SK-N-SH (cell line): ENCODE results near the gene PRDX6. TPM values are rescaled to one million over a fixed set of nuclear protein-coding genes. Genes with fewer than 3 reads are reported as not detected.
"Not testable (repeated sequence)": the region's sequence is repeated elsewhere in the genome, so short reads cannot be mapped to it uniquely, and the experiment has no call there.

Experiments
- CTCF ChIA-PET: fragments of 300-600, 350-600 bp; formaldehyde crosslinking; extraction: SDS; loops from one replicate; lab custom pipeline; 2021; lab: Yijun Ruan, JAX
- POLR2A ChIA-PET: fragments of 350-600 bp; sonication (Branson Sonifier 250); formaldehyde crosslinking; extraction: SDS; loops from one replicate; lab custom pipeline; 2020; ENCODE audit warnings: antibody characterized with exemption, inconsistent platforms; lab: Yijun Ruan, JAX
- DNase-seq: peaks from one replicate; pipeline ENCODE4 v3.0.0; 2012
- H2AFZ ChIP-seq: fragments of 200-600 bp; sonication (generic); 2 replicates; pipeline ENCODE4 v1.8.1; 2016; ENCODE audit warnings: antibody characterized with exemption, mild to moderate bottlenecking, low read depth
- H3F3A ChIP-seq: fragments of 200-600 bp; sonication (generic); replicated peaks from 2 replicates; pipeline ENCODE3; 2016; ENCODE audit warnings: antibody characterized with exemption, mild to moderate bottlenecking; ENCODE audit not compliant: insufficient read depth
- H3K27ac ChIP-seq, 2 experiments: fragments of 200-500 bp in 1 of 2; fragments of 200-600 bp in 1 of 2; sonication (Bioruptor generic) in 1 of 2; sonication (generic), shearing (Covaris generic) in 1 of 2; 2 replicates each; pipeline versions ENCODE4 v1.5.1 to v1.6.1; 2014 to 2016; ENCODE audit warnings: low read depth in 2 of 2, inconsistent platforms in 1 of 2, low read length in 1 of 2, mild to moderate bottlenecking in 1 of 2, mixed read lengths in 1 of 2
- H3K27me3 ChIP-seq: fragments of 200-600 bp; sonication (generic), shearing (Covaris generic); 2 replicates; pipeline ENCODE4 v1.6.1; 2016; ENCODE audit warnings: mixed run types; ENCODE audit not compliant: insufficient read depth
- H3K36me3 ChIP-seq, 2 experiments: fragments of 200-500 bp in 1 of 2; fragments of 200-600 bp in 1 of 2; sonication (Bioruptor generic) in 1 of 2; sonication (generic) in 1 of 2; replicated peaks in 1 of 2; 2 replicates each; pipeline versions ENCODE3 to v1.5.1; 2014 to 2016; ENCODE audit warnings: low read length in 1 of 2, mild to moderate bottlenecking in 1 of 2; ENCODE audit not compliant: insufficient read depth in 2 of 2, control insufficient read depth in 1 of 2
- H3K4me1 ChIP-seq, 2 experiments: fragments of 200-500 bp in 1 of 2; fragments of 200-600 bp in 1 of 2; sonication (Bioruptor generic) in 1 of 2; sonication (generic), shearing (Covaris generic) in 1 of 2; 2 replicates each; pipeline versions ENCODE4 v1.5.1 to v1.6.1; 2014 to 2016; ENCODE audit warnings: low read depth in 1 of 2, low read length in 1 of 2, mixed run types in 1 of 2; ENCODE audit not compliant: insufficient read depth in 2 of 2, control insufficient read depth in 1 of 2
- H3K4me2 ChIP-seq: fragments of 200-600 bp; sonication (generic), shearing (Covaris generic); 2 replicates; pipeline ENCODE4 v1.6.1; 2017; ENCODE audit warnings: mixed run types
- H3K4me3 ChIP-seq, 2 experiments: fragments of 200-500 bp in 1 of 2; fragments of 200-600 bp in 1 of 2; sonication (Bioruptor generic) in 1 of 2; sonication (generic), shearing (Covaris generic) in 1 of 2; 2 replicates each; pipeline versions ENCODE4 v1.5.1 to v1.8.1; 2014 to 2016; ENCODE audit warnings: low read depth in 2 of 2, inconsistent platforms in 1 of 2, low read length in 1 of 2, mild to moderate bottlenecking in 1 of 2, mixed read lengths in 1 of 2, moderate library complexity in 1 of 2
- H3K79me2 ChIP-seq: fragments of 200-600 bp; sonication (generic); 2 replicates; pipeline ENCODE4 v1.8.1; 2017; ENCODE audit warnings: mild to moderate bottlenecking; ENCODE audit not compliant: insufficient read depth
- H3K9ac ChIP-seq: fragments of 200-600 bp; sonication (generic); 2 replicates; pipeline ENCODE4 v1.6.1; 2017; ENCODE audit warnings: mixed run types
- H3K9me2 ChIP-seq: fragments of 200-600 bp; sonication (generic); 2 replicates; pipeline ENCODE4 v1.6.1; 2017; ENCODE audit warnings: mixed run types
- H3K9me3 ChIP-seq: fragments of 200-600 bp; sonication (generic); 2 replicates; pipeline ENCODE4 v1.6.1; 2017; ENCODE audit warnings: mixed run types, mild to moderate bottlenecking, moderate library complexity
- H4K20me1 ChIP-seq: fragments of 200-600 bp; sonication (generic); 2 replicates; pipeline ENCODE4 v1.6.1; 2017; ENCODE audit warnings: mild to moderate bottlenecking, mixed run types; ENCODE audit not compliant: insufficient read depth
- ELF1 ChIP-seq: IDR thresholded peaks from 2 replicates; pipeline ENCODE4 v1.4.0; 2012
- GATA2 ChIP-seq: sonication (generic); formaldehyde crosslinking; IDR thresholded peaks from 2 replicates; pipeline ENCODE4 v1.5.0; 2020; ENCODE audit warnings: mild to moderate bottlenecking, missing genetic modification reagents
- JUND ChIP-seq: IDR thresholded peaks from 2 replicates; pipeline ENCODE4 v1.4.0; 2012
- NFIC ChIP-seq: IDR thresholded peaks from 2 replicates; pipeline ENCODE4 v1.4.0; 2012; ENCODE audit warnings: borderline replicate concordance
- NRF1 ChIP-seq: IDR thresholded peaks from 2 replicates; pipeline ENCODE4 v1.6.1; 2012; ENCODE audit warnings: low read depth, mild to moderate bottlenecking, low read length
- POLR2AphosphoS5 ChIP-seq: IDR thresholded peaks from 2 replicates; pipeline ENCODE4 v1.6.1; 2012; ENCODE audit warnings: low read depth, low read length
- SIN3A ChIP-seq: IDR thresholded peaks from 2 replicates; pipeline ENCODE4 v1.6.1; 2012; ENCODE audit warnings: low read depth, mild to moderate bottlenecking, low read length, moderate library complexity, borderline replicate concordance
- SMC3 ChIP-seq: IDR thresholded peaks from 2 replicates; pipeline ENCODE4 v1.6.1; 2012; ENCODE audit warnings: low read depth, low read length, improper control_type of control experiment
- TCF12 ChIP-seq: IDR thresholded peaks from 2 replicates; pipeline ENCODE4 v1.4.0; 2012
- USF2 ChIP-seq: fragments of 150-350 bp; IDR thresholded peaks from 2 replicates; pipeline ENCODE4 v1.6.1; 2017; ENCODE audit warnings: antibody characterized with exemption, low read length, low read depth, borderline replicate concordance
- ZBTB33 ChIP-seq: IDR thresholded peaks from 2 replicates; pipeline ENCODE4 v1.4.0; 2012; ENCODE audit warnings: low read depth, borderline replicate concordance
- WGBS: methylation state at CpG from one replicate; pipeline ENCODE4 v1.1.6; 2017; ENCODE audit warnings: low lambda C conversion rate; 5-methylcytosine and 5-hydroxymethylcytosine counted together
- polyA plus RNA-seq, 3 experiments: library from polyadenylated mRNA; depleted of rRNA; stranded (reverse); fragments of >200 nt; gene quantifications; 2 replicates each; pipeline ENCODE4 v1.2.3, GENCODE V29; 2012

PRDX6 gene
- polyA plus RNA-seq, 1 of the 3 experiments (the other 2 are of a cell fraction): 224 TPM

- TF ChIP-seq ZBTB33 (no peak), JUND (no peak), NFIC (no peak), NRF1 (no peak), USF2 (no peak), TCF12 (no peak)
Observed at GRCh38 chr1:173459885-173460284, 17.2 kb upstream of the PRDX6 start (continued).

- 84% methylated on average over 2 of the region's 2 CpGs for WGBS
- H3K4me2 ChIP-seq: not testable (repeated sequence)
- peaks cover 12% of the 10 kb centered on the region for H3K79me2 ChIP-seq
Observed at GRCh38 chr1:173462666-173463065, 14.5 kb upstream of the PRDX6 start.

GRCh38 chr1:173464185-173464584, 12.9 kb upstream of the PRDX6 start:
- WGBS: 40% methylated on average over 2 of the region's 2 CpGs
- H3K4me3 ChIP-seq, H3K4me2 ChIP-seq, H3K9ac ChIP-seq, H2AFZ ChIP-seq, H3K27ac ChIP-seq, H3F3A ChIP-seq, H3K9me2 ChIP-seq, H3K4me1 ChIP-seq, H3K9me3 ChIP-seq, H3K27me3 ChIP-seq, POLR2A ChIA-PET, DNase-seq, H4K20me1 ChIP-seq: not testable (repeated sequence)
- H3K79me2 ChIP-seq: peaks cover 12% of the 10 kb centered on the region
- CTCF ChIA-PET: interaction anchor here (1.7 kb wide), 1 partner anchor 12 kb away, joined by 4 read pairs; no protein-coding TSS in a partner anchor
- peaks cover 16 to 29% of the 10 kb centered on the region in 2 experiments for H3K36me3 ChIP-seq

More at GRCh38 chr1:173462666-173463065, 14.5 kb upstream of the PRDX6 start:
- H3K9me2 ChIP-seq, POLR2A ChIA-PET, H3K27ac ChIP-seq, H3K9me3 ChIP-seq, H4K20me1 ChIP-seq, H3K9ac ChIP-seq, H3F3A ChIP-seq, H3K27me3 ChIP-seq, DNase-seq, H2AFZ ChIP-seq, H3K4me3 ChIP-seq, H3K4me1 ChIP-seq: not testable (repeated sequence)
- CTCF ChIA-PET: interaction anchor here (1.7 kb wide), 1 partner anchor 14 kb away, joined by 4 read pairs; no protein-coding TSS in a partner anchor
- H3K36me3 ChIP-seq: peaks cover 16 to 35% of the 10 kb centered on the region in 2 experiments

GRCh38 chr1:173467426-173467825, 9.7 kb upstream of the PRDX6 start:
- no peak overlapping the region for H3K27ac ChIP-seq
- H3K9me2 ChIP-seq: no peaks in the 10 kb centered on the region
- H3F3A ChIP-seq: peaks cover 4% of the 10 kb centered on the region
- no peak overlapping the region for H3K4me3 ChIP-seq
- H3K4me1 ChIP-seq: no peaks in the 10 kb centered on the region
- CTCF ChIA-PET: no interaction called here
- no peaks in the 10 kb centered on the region for H3K27me3 ChIP-seq
- TF ChIP-seq USF2: no peak
- TF ChIP-seq ELF1: no peak
- TF ChIP-seq ZBTB33: no peak
- no peak for TF ChIP-seq SMC3
- no peak for TF ChIP-seq GATA2
- TF ChIP-seq POLR2AphosphoS5: no peak
- TF ChIP-seq SIN3A: no peak
- H3K4me2 ChIP-seq: no peak overlapping the region
- H4K20me1 ChIP-seq: no peaks in the 10 kb centered on the region
- H2AFZ ChIP-seq: no peak overlapping the region
- POLR2A ChIA-PET: no interaction called here
- H3K9me3 ChIP-seq: no peaks in the 10 kb centered on the region; the same call in 1 of the 2 replicates
- no peak overlapping the region for H3K9ac ChIP-seq
- no peak for DNase-seq
- H3K36me3 ChIP-seq: peaks cover 0 to 20% of the 10 kb centered on the region in 2 experiments
- H3K79me2 ChIP-seq: peaks cover 28% of the 10 kb centered on the region
- 69% methylated on average over 4 of the region's 4 CpGs for WGBS
